DND-41 (cell line): Measurements from ENCODE around the gene FSIP2.
"Not testable (repeated sequence)": the region's sequence is repeated elsewhere in the genome, so short reads cannot be mapped to it uniquely, and the experiment has no call there.

ENCODE experiments used
- ATAC-seq: fragments of 200-7000 bp; cut with Tn5 transposase; 3 replicates; pipeline ENCODE4 v1.9.1; 2021; ENCODE audit warnings: low read depth; ENCODE audit not compliant: insufficient read depth
- DNase-seq: peaks from one replicate; pipeline ENCODE4 v3.0.0-alpha.2; 2020
- H2AFZ ChIP-seq: 2 replicates; pipeline ENCODE4 v1.6.0; 2012; ENCODE audit warnings: low read depth, low read length
- H3K27ac ChIP-seq: 2 replicates; pipeline ENCODE4 v1.5.1; 2012; ENCODE audit warnings: low read length, inconsistent platforms
- H3K27me3 ChIP-seq: fragments of 200-600 bp; sonication (generic); 2 replicates; pipeline ENCODE4 v1.6.0; 2012; ENCODE audit warnings: low read length, mild to moderate bottlenecking, inconsistent platforms; ENCODE audit not compliant: insufficient read depth, poor library complexity
- H3K36me3 ChIP-seq: 2 replicates; pipeline ENCODE4 v1.5.1; 2012; ENCODE audit warnings: low read length, inconsistent platforms; ENCODE audit not compliant: insufficient read depth
- H3K4me1 ChIP-seq: 2 replicates; pipeline ENCODE4 v1.5.1; 2012; ENCODE audit warnings: mild to moderate bottlenecking, low read length; ENCODE audit not compliant: insufficient read depth
- H3K4me2 ChIP-seq: 2 replicates; pipeline ENCODE4 v1.6.0; 2012; ENCODE audit warnings: mild to moderate bottlenecking, moderate library complexity, low read length, inconsistent platforms; ENCODE audit not compliant: insufficient read depth
- H3K4me3 ChIP-seq, 2 experiments: fragments of 200-600 bp in 1 of 2; shearing (Covaris generic) in 1 of 2; 2 replicates each; pipeline ENCODE4 v1.5.1; 2012 to 2016; ENCODE audit warnings: inconsistent platforms in 2 of 2, low read length in 2 of 2, mild to moderate bottlenecking in 2 of 2, low read depth in 1 of 2, moderate library complexity in 1 of 2
- H3K79me2 ChIP-seq: 2 replicates; pipeline ENCODE4 v1.6.0; 2012; ENCODE audit warnings: low read length, inconsistent platforms; ENCODE audit not compliant: insufficient read depth
- H3K9ac ChIP-seq: 2 replicates; pipeline ENCODE4 v1.6.0; 2012; ENCODE audit warnings: low read depth, mild to moderate bottlenecking, inconsistent platforms, low read length, moderate library complexity
- H3K9me3 ChIP-seq: 2 replicates; pipeline ENCODE4 v1.5.1; 2012; ENCODE audit warnings: low read length, moderate library complexity, mild to moderate bottlenecking, inconsistent platforms; ENCODE audit not compliant: insufficient read depth, severe bottlenecking
- H4K20me1 ChIP-seq: 2 replicates; pipeline ENCODE4 v1.6.0; 2012; ENCODE audit warnings: low read length; ENCODE audit not compliant: insufficient read depth
- EZH2 ChIP-seq: IDR thresholded peaks from 3 replicates; pipeline ENCODE4 v1.6.1; 2012; ENCODE audit warnings: borderline replicate concordance, low read depth, mild to moderate bottlenecking, moderate library complexity, low read length, inconsistent platforms; ENCODE audit not compliant: severe bottlenecking
- TF ChIP-seq, protein P1 (sequence below): IDR thresholded peaks from 2 replicates; pipeline ENCODE4 v1.5.1; 2012; ENCODE audit warnings: borderline replicate concordance, low read length, moderate library complexity, mild to moderate bottlenecking; ENCODE audit not compliant: poor library complexity, severe bottlenecking; ENCODE audit errors: extremely low read depth

Gene FSIP2

DNA sequence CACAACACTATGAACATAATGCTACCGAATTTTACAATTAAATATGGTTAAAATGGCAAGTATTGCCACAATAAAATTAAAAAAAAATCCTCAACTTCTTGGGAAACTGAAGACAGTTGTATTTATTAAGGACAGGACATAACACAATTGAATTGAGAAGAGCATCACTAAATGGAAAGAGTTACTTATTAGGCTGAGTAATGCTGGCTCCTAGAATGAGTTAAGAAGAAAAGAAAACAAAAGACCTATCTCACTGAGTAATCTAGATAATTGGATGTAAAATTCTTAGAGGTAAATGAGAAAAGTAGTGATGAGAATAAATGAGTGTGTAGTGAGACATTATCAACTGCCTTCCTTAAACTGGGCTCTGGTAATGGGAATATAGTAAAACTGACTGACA lies 121.7 kb downstream of the FSIP2 start:
- Histone ChIP-seq H3K9ac (no peak overlapping the region), H4K20me1 (no peaks in the 10 kb centered on the region), H3K4me2 (no peak overlapping the region), H3K4me3 (no peak overlapping the region), H3K36me3 (no peaks in the 10 kb centered on the region), H3K9me3 (no peaks in the 10 kb centered on the region), H2AFZ (no peak overlapping the region), H3K4me1 (no peaks in the 10 kb centered on the region), H3K79me2 (no peaks in the 10 kb centered on the region), H3K27ac (no peak overlapping the region), H3K27me3 (no peaks in the 10 kb centered on the region)
- TF ChIP-seq, protein P1, sequence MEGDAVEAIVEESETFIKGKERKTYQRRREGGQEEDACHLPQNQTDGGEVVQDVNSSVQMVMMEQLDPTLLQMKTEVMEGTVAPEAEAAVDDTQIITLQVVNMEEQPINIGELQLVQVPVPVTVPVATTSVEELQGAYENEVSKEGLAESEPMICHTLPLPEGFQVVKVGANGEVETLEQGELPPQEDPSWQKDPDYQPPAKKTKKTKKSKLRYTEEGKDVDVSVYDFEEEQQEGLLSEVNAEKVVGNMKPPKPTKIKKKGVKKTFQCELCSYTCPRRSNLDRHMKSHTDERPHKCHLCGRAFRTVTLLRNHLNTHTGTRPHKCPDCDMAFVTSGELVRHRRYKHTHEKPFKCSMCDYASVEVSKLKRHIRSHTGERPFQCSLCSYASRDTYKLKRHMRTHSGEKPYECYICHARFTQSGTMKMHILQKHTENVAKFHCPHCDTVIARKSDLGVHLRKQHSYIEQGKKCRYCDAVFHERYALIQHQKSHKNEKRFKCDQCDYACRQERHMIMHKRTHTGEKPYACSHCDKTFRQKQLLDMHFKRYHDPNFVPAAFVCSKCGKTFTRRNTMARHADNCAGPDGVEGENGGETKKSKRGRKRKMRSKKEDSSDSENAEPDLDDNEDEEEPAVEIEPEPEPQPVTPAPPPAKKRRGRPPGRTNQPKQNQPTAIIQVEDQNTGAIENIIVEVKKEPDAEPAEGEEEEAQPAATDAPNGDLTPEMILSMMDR, result no peak
- TF ChIP-seq EZH2, result no peak
- DNase-seq (no peak), ATAC-seq (no peak)

DNA sequence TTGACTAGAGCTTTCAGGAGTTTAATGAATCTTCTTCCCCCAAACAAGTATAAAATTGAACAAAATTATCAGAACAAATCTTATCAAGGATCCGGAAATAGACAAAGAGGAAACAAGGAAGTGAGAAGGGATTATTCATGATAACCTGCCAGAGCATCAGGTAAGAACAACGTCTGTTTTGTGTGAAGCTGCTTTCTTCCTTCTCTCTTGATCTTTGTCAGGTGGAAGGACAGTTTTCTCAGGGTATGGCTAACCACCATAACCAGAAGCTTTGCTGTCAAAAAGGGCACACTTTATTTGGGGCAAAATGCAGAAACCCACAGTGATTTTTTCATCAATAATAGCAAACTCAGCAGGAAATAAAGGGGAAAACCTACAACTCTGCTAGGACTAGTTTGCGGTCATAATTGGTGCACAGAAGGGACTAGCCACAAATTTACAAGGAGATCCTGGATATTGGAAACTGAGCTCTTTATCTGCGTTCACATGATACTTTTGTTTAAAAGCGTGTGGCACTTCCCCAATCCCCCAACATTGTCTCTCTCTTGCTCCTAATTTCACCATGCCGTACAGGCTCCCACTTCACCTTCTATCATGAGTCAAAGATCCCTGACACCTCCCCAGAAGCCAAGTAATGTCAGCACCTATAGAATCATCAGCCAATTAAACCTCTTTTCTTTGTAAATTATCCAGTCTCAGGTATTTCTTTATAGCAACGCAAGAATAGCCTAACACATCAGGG lies 124.2 kb downstream of the FSIP2 start:
- Histone ChIP-seq H3K4me3 (no peak overlapping the region), H3K4me1 (no peaks in the 10 kb centered on the region), H3K4me2 (no peak overlapping the region), H3K27me3 (no peaks in the 10 kb centered on the region), H3K27ac (no peak overlapping the region), H3K9me3 (no peaks in the 10 kb centered on the region), H4K20me1 (no peaks in the 10 kb centered on the region), H3K9ac (no peak overlapping the region), H3K79me2 (no peaks in the 10 kb centered on the region), H2AFZ (no peak overlapping the region), H3K36me3 (no peaks in the 10 kb centered on the region)
- no peak for DNase-seq
- TF ChIP-seq EZH2, result no peak
- TF ChIP-seq, protein P1, result no peak
- no peak for ATAC-seq

DNA sequence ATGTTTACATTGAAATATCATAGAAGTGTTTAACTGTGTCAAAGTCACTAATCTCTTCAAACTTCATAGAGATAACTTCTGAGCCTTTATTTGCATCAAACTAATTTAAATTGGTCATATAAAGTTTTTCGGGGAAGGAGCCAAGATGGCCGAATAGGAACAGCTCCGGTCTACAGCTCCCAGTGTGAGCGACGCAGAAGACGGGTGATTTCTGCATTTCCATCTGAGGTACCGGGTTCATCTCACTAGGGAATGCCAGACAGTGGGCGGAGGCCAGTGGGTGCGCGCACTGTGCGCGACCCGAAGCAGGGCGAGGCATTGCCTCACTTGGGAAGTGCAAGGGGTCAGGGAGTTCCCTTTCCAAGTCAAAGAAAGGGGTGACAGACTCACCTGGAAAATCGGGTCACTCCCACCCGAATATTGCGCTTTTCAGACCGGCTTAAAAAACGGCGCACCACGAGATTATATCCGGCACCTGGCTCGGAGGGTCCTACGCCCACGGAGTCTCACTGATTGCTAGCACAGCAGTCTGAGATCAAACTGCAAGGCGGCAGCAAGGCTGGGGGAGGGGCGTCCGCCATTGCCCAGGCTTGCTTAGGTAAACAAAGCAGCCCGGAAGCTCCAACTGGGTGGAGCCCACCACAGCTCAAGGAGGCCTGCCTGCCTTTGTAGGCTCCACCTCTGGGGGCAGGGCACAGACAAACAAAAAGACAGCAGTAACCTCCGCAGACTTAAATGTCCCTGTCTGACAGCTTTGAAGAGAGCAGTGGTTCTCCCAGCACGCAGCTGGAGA lies 126.1 kb downstream of the FSIP2 start:
- H3K36me3 ChIP-seq, H3K4me1 ChIP-seq, H3K27me3 ChIP-seq, H3K4me2 ChIP-seq, H3K27ac ChIP-seq, H3K9me3 ChIP-seq, H3K9ac ChIP-seq, H3K4me3 ChIP-seq, H2AFZ ChIP-seq, ATAC-seq, DNase-seq, H3K79me2 ChIP-seq, H4K20me1 ChIP-seq: not testable (repeated sequence)

DNA sequence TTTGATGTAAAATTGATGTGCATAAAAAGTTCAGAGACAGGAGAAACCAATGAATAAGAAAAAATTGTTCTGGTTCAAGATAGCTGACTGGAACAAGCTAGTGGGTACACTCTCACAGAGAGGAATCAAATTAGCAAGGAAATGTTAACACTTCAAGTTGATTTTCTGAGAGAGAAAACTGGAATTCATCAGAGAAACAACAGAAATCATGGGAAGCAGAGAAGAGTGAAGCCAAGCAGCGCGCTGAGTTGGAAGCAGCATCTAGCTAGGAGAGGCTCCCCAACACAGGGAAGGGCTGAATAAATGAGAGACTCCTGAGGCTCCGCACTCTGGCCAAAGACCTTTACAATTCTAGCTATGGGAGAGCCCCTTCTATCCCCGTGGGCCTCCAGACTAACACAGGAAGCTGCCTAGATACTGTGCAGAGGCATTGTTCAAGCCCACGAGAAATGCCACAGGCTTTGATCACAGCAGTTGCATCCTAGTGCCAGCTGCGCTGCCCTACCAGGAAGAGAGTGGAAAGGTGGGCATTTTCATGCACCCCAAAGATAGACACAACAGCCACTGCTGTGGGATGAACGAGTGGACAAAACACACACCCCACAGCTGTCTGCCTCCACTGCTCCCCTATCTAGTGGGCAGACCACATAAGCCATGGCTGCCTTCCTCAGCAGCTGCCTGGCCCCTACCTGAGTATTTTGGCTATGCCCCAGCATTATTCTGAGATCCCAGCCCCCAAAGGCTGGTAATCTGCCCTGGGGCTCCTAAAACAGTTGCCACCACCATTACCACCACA lies 136.7 kb downstream of the FSIP2 start:
- ATAC-seq, result peak; percentile 24; the same call in 1 of the 3 replicates
- no peaks in the 10 kb centered on the region for H3K4me1 ChIP-seq
- no peak overlapping the region for H3K9ac ChIP-seq
- H2AFZ ChIP-seq, result no peak overlapping the region
- TF ChIP-seq EZH2, result no peak
- TF ChIP-seq, protein P1, result no peak
- H4K20me1 ChIP-seq, result no peaks in the 10 kb centered on the region
- no peak overlapping the region for H3K27ac ChIP-seq
- no peaks in the 10 kb centered on the region for H3K9me3 ChIP-seq
- DNase-seq, result no peak
- H3K79me2 ChIP-seq, result no peaks in the 10 kb centered on the region
- no peak overlapping the region for H3K4me2 ChIP-seq
- no peak overlapping the region for H3K4me3 ChIP-seq
- H3K27me3 ChIP-seq, result no peaks in the 10 kb centered on the region
- H3K36me3 ChIP-seq, result no peaks in the 10 kb centered on the region
